SK-N-MC (cell line): Measurements from ENCODE around the gene C11orf52.

Experiments
- DNase-seq: peaks from one replicate; pipeline ENCODE4 v3.0.0-alpha.2; 2011; ENCODE audit warnings: low read depth, low spot score
- H3K27ac ChIP-seq: fragments of 200-600 bp; sonication (generic); 2 replicates; pipeline ENCODE4 v1.5.1; 2016; ENCODE audit warnings: mixed run types
- H3K36me3 ChIP-seq: fragments of 200-600 bp; sonication (generic); 2 replicates; pipeline ENCODE4 v1.6.1; 2017; ENCODE audit warnings: antibody characterized with exemption, low read length, mixed read lengths; ENCODE audit not compliant: insufficient read depth
- H3K4me3 ChIP-seq: fragments of 200-600 bp; sonication (generic); 2 replicates; pipeline ENCODE4 v1.5.1; 2016
- H3K9ac ChIP-seq: fragments of 200-600 bp; sonication (generic); 2 replicates; pipeline ENCODE4 v1.8.0; 2017; ENCODE audit warnings: mixed run types, mixed read lengths; ENCODE audit not compliant: insufficient read length
- H3K9me3 ChIP-seq: fragments of 200-600 bp; sonication (generic); 2 replicates; pipeline ENCODE4 v1.6.1; 2017; ENCODE audit warnings: low read depth, mild to moderate bottlenecking, antibody characterized with exemption, low read length, moderate library complexity, mixed read lengths
- EZH2 ChIP-seq: fragments of 200-600 bp; sonication (generic); IDR thresholded peaks from one replicate; pipeline ENCODE4 v1.6.1; 2017; ENCODE audit warnings: antibody characterized with exemption
- FOXP2 ChIP-seq: optimal IDR thresholded peaks from 2 replicates; pipeline ENCODE3; 2011; ENCODE audit warnings: mild to moderate bottlenecking, moderate library complexity; ENCODE audit not compliant: insufficient read depth; ENCODE audit errors: extremely low read length, control extremely low read depth
- POLR2AphosphoS5 ChIP-seq: IDR thresholded peaks from 2 replicates; pipeline ENCODE4 v1.6.1; 2012; ENCODE audit warnings: mild to moderate bottlenecking, low read depth, low read length, borderline replicate concordance

Gene C11orf52

GRCh38 chr11:111941963-111942362 is 23.2 kb downstream of the C11orf52 start:
- no peak overlapping the region for H3K9ac ChIP-seq
- H3K4me3 ChIP-seq: no peak overlapping the region
- peaks cover 10% of the 10 kb centered on the region; the same call in 1 of the 2 replicates for H3K36me3 ChIP-seq
- TF ChIP-seq POLR2AphosphoS5: no peak
- TF ChIP-seq EZH2: no peak
- no peak for TF ChIP-seq FOXP2
- no peak for DNase-seq
- no peaks in the 10 kb centered on the region for H3K9me3 ChIP-seq
- H3K27ac ChIP-seq: no peak overlapping the region

DNA sequence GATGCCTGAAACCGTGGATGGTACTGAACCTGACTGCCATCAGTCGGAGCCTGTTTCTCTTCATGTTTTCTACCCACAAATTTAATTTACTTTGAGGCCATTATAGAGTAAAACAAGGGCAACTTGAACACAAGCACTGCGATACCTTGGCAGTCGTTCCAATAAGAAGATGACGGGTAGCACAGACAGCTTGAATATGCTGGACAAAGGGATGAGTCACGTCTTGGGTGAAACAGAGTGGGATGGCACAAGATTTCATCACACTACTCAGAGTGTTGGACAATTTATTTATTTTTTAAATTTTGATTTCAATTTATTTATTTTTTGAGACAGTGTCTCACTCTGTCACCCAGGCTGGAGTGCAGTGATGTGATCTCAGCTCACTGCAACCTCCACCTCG is 24.1 kb downstream of the C11orf52 start:
- DNase-seq: no peak
- no peaks in the 10 kb centered on the region for H3K9me3 ChIP-seq
- H3K9ac ChIP-seq: no peak overlapping the region
- H3K27ac ChIP-seq: no peak overlapping the region
- H3K4me3 ChIP-seq: no peak overlapping the region
- TF ChIP-seq POLR2AphosphoS5 (no peak), EZH2 (no peak), FOXP2 (no peak)
- peaks cover 10% of the 10 kb centered on the region; the same call in 1 of the 2 replicates for H3K36me3 ChIP-seq

- no peak for DNase-seq
- Histone ChIP-seq H3K9me3 (no peaks in the 10 kb centered on the region), H3K4me3 (no peak overlapping the region), H3K9ac (peak overlapping the region; percentile 38), H3K27ac (no peak overlapping the region), H3K36me3 (peaks cover 10% of the 10 kb centered on the region; the same call in 1 of the 2 replicates)
- no peak for TF ChIP-seq EZH2
Observed at GRCh38 chr11:111944139-111944538, 25.4 kb downstream of the C11orf52 start.

DNA sequence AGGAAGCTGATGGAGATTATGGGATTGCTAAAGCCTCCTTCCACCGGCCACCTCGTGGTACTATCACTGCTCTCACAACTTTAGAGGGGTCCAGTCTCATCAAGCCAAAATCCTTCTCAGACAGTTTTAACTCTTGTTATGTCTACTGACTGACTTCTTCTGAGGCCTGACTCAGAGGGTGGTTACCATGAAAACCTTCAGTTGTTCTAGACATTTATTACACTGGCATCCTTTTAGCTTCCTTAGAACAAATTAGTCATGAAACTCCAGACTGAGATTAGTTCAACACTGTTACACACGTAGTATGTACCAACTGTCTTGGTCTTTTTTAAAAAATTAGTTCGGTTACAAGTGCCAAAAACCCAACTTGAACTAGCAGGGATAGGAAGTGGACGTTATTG is 25.9 kb downstream of the C11orf52 start:
- TF ChIP-seq FOXP2 (no peak), POLR2AphosphoS5 (no peak), EZH2 (no peak)
- H3K9me3 ChIP-seq: no peaks in the 10 kb centered on the region
- H3K4me3 ChIP-seq: no peak overlapping the region
- H3K27ac ChIP-seq: peak overlapping the region; percentile 31; the same call in 1 of the 2 replicates
- peaks cover 10% of the 10 kb centered on the region; the same call in 1 of the 2 replicates for H3K36me3 ChIP-seq
- no peak for DNase-seq
- H3K9ac ChIP-seq: no peak overlapping the region

DNA sequence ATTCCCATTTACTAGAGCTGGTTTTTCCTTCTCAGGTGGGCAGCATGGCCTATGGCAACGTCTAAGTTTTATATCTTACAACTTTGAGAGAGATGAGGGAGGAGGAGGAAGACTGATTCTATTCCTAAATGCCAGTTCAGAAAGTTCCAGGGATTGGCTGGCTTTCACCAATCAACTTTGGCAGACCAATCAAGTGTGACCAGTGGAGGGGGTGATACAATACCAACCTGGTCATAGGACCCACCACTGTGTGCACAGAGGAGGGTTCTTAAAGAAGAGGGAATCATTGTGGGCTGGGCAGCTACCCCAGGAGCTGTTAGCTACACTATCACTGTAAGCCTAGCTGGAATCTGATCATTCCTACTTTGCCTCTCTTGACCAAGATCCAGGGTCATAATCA is 26.5 kb downstream of the C11orf52 start:
- no peak overlapping the region for H3K9ac ChIP-seq
- H3K9me3 ChIP-seq: no peaks in the 10 kb centered on the region
- no peak overlapping the region for H3K27ac ChIP-seq
- no peak for DNase-seq
- no peak overlapping the region for H3K4me3 ChIP-seq
- peaks cover 10% of the 10 kb centered on the region; the same call in 1 of the 2 replicates for H3K36me3 ChIP-seq
- TF ChIP-seq POLR2AphosphoS5 (no peak), FOXP2 (no peak)

DNA sequence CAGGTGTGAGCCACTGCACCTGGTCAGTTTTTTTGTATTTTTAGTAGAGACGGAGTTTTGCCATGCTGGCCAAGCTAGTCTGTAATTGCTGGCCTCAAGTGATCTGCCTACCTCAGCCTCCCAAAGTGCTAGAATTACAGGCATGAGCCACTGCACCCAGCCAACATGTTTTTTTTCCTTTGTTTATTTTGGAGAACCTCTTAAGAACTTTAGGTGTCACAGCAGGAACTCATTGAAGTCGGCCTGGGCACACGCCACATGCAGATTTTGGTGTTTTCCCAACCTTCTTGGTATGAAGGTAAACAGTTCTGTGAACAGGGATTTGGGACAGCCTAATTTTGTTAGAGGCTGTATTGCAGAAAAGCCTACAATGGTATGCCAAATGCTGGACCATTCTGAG is 27.8 kb downstream of the C11orf52 start:
- TF ChIP-seq FOXP2: no peak
- TF ChIP-seq EZH2: no peak
- TF ChIP-seq POLR2AphosphoS5: no peak
- no peak overlapping the region for H3K27ac ChIP-seq

GRCh38 chr11:111947143-111947542 is 28.4 kb downstream of the C11orf52 start:
- no peak overlapping the region for H3K4me3 ChIP-seq
- no peaks in the 10 kb centered on the region for H3K9me3 ChIP-seq
- DNase-seq: no peak
- H3K27ac ChIP-seq: no peak overlapping the region
- no peak overlapping the region for H3K9ac ChIP-seq
- TF ChIP-seq FOXP2 (no peak), POLR2AphosphoS5 (no peak), EZH2 (no peak)
- peaks cover 10% of the 10 kb centered on the region; the same call in 1 of the 2 replicates for H3K36me3 ChIP-seq

More for the DNA sequence above, 27.8 kb downstream of the C11orf52 start:
- Histone ChIP-seq H3K9me3 (no peaks in the 10 kb centered on the region), H3K4me3 (no peak overlapping the region), H3K9ac (no peak overlapping the region), H3K36me3 (peaks cover 10% of the 10 kb centered on the region; the same call in 1 of the 2 replicates)
- DNase-seq: no peak

DNA sequence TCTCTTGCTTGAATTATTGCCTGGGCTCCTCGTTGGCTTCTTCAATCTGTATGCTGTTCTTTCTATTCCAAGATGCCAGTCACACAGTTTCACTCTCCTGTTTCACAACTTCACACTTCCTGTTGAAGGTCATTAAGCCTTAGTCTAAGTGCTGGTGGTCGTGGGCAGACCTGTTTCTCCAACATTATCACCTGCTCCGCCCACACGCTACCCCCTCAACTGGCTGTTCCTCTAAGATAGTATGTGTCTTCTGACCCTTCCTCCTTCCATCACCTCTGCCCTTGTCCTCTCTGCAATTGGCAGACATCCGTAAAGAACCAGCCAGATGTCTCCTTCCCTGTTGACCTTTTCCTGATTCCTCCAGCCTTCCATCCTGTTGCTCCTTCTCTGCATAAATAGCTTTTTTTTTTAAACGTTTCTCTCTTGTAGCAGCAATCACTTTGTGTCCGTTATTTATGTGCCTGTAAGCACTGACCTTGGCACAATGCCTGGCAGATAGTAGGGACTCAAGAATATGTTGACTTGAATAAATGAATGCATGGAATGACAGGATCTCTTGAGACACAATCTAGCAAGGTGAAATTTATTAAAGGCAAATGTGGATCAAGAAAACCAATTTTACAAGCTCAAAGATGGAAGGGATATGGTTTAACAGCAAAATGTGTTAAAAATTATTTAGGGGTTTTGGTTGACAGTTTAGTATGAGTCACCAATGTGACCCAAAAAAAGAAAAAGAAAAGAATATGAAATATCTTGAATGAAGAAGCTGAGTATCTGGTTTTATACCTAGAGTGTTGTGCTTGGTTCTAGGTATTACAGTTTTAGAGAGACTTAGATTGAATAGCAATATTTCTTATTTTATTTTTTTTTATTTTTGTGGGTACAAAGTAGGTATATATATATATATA is 31.1 kb downstream of the C11orf52 start:
- H3K27ac ChIP-seq: no peak overlapping the region
- no peak for DNase-seq
- 0 out of 2 replicates have a peak, but pooled peaks cover under 1% of the 10 kb centered on the region for H3K36me3 ChIP-seq
- H3K4me3 ChIP-seq: no peak overlapping the region
- no peaks in the 10 kb centered on the region for H3K9me3 ChIP-seq
- TF ChIP-seq EZH2 (no peak), FOXP2 (no peak), POLR2AphosphoS5 (no peak)
- no peak overlapping the region for H3K9ac ChIP-seq

DNA sequence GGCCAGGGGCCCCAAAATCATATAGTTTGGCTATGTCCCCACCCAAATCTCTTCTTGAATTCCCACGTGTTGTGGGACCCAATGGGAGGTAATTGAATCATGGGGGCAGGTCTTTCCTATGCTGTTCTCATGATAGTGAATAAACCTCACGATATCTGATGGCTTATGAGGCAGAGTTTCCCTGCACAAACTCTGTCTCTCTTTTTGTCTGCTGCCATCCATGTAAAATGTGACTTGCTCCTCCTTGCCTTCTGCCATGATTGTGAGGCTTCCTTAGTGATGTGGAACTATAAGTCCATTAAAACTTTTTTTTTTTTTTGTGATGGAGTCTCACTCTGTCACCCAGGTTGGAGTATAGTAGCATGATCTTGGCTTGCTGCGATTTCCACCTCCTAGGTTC is 32.9 kb downstream of the C11orf52 start:
- Histone ChIP-seq H3K4me3 (no peak overlapping the region), H3K27ac (no peak overlapping the region), H3K9me3 (no peaks in the 10 kb centered on the region), H3K9ac (no peak overlapping the region), H3K36me3 (no peaks in the 10 kb centered on the region)
- TF ChIP-seq FOXP2 (no peak), EZH2 (no peak), POLR2AphosphoS5 (no peak)
- DNase-seq: no peak
